ENCODE results near the gene SS18L1. TPM values are rescaled to one million over a fixed set of nuclear protein-coding genes. Genes with fewer than 3 reads are reported as not detected.

Gene SS18L1
- total RNA-seq, 2 experiments from 2014 or later: 17.0 to 17.7 TPM

DNA sequence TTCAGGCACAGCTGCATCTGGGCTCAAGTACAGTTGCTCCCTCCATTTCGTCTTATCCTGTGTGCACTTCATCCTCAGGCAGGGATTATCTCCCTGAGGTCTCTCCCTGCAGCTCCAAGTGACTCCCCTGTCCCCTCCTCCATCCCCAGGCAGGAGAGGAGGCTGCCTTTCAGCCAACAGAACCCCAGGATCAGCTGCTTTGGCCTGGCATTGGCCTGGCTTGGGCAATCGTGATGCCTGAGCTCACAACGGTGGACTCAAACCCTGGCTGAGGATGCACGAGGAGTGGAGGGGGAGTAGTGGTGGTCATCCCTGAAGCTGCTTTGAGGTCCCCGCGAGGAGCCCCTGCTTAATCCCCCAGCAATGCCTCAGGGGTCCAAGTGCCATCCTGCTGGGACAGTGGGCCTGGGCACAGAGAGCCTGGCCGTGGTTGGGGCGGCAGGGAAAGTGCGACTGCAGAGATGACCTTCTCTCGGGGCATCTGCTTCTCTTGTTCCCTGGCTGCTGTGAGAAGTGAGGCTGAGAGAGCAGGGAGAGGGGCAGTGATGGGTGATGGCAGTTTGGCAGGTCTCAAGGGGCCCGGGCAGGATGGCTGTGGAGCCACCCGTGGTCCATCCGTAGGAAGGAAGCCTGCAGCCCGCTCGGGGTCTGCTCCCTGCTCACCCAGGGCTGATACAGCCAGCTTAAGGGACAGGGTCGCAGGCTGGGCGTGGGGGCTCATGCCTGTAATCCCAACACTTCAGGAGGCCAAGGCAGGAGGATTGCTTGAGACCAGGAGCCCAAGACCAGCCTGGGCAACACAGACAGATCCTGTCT, 82.5 kb downstream of the SS18L1 start:
- TF ChIP-seq, protein P1, sequence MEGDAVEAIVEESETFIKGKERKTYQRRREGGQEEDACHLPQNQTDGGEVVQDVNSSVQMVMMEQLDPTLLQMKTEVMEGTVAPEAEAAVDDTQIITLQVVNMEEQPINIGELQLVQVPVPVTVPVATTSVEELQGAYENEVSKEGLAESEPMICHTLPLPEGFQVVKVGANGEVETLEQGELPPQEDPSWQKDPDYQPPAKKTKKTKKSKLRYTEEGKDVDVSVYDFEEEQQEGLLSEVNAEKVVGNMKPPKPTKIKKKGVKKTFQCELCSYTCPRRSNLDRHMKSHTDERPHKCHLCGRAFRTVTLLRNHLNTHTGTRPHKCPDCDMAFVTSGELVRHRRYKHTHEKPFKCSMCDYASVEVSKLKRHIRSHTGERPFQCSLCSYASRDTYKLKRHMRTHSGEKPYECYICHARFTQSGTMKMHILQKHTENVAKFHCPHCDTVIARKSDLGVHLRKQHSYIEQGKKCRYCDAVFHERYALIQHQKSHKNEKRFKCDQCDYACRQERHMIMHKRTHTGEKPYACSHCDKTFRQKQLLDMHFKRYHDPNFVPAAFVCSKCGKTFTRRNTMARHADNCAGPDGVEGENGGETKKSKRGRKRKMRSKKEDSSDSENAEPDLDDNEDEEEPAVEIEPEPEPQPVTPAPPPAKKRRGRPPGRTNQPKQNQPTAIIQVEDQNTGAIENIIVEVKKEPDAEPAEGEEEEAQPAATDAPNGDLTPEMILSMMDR (conservative IDR thresholded peaks at IDR 0.05; ENCODE audit: low read length): no peak
- no peak for TF ChIP-seq EZH2phosphoT487 (IDR thresholded peaks at IDR 0.05; ENCODE audit: borderline replicate concordance, low read depth, low read length)
- H4K20me1 ChIP-seq (ENCODE audit: insufficient read depth, low read length): no peaks in the 10 kb centered on the region
- H2AFZ ChIP-seq (ENCODE audit: low read length): no peak overlapping the region
- no peaks in the 10 kb centered on the region for H3K4me1 ChIP-seq (ENCODE audit: insufficient read depth, low read length, poor library complexity, severe bottlenecking)
- H3K4me3 ChIP-seq (ENCODE audit: low read depth, low read length, poor library complexity, severe bottlenecking): no peak overlapping the region
- ChIA-PET POLR2A (no interaction called here), CTCF (ENCODE audit: unreplicated experiment) (no interaction called here)
- DNase-seq (ENCODE audit: low spot score): no peak
- H3K9me3 ChIP-seq (ENCODE audit: low read length): no peaks in the 10 kb centered on the region
- H3K36me3 ChIP-seq (ENCODE audit: insufficient read depth, low read length): no peaks in the 10 kb centered on the region
- H3K4me2 ChIP-seq (ENCODE audit: low read length): no peak overlapping the region
- no peaks in the 10 kb centered on the region for H3K9me2 ChIP-seq (ENCODE audit: insufficient read depth, low read length)
- H3K27ac ChIP-seq (ENCODE audit: low read depth, low read length, poor library complexity, severe bottlenecking): no peak overlapping the region
- intact Hi-C loops (cut with micrococcal nuclease; ENCODE audit: unreplicated experiment): no loop called here
- H3K79me2 ChIP-seq (ENCODE audit: insufficient read depth, low read depth, low read length): no peaks in the 10 kb centered on the region
- BruUV-seq (replicated peaks): no TSS peak

DNA sequence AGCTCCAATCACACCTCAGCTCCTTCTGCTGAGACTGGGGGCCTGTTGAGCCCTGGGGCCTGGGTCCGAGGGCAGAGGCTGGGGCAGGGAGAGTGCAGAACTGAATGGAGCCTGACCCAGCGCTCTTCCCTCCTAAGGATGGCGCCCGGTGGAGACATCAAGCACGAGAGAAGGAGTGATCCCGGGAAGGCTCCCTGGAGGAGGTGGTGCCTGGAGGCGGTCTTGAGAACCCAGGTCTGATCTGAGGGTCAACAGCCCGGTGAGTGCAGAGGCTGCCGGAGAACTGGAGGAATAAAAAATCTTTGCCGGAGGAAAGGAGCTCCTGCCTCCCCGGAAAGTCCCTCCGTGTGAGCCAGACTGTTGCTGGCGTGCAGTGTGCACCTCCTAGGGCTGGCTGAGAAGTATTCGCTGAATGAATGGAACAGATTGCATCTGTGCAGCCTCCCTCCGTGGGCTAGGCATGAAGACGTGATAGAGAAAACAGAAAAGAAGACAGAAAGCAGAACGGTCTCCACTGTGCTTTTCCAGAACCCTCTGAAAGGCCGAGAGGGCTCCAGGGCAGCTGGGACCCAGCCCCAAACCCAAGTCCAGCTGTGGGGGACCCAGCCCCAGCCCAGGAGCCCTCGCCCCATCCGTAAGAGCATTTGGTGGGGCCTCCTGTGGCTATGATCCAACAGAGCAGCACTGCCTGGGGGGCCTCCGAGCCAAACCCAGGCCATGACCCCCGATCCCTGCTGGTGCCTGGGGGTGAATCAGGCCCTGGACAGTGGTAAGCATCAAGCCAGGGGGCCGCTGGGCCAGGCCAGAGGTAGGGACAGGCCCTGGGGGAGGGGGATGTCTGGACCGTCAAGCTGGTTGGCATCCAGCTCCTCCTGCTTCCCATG, 83.4 kb downstream of the SS18L1 start:
- H3K4me3 ChIP-seq (ENCODE audit: low read depth, low read length, poor library complexity, severe bottlenecking): no peak overlapping the region
- ChIA-PET POLR2A (no interaction called here), CTCF (ENCODE audit: unreplicated experiment) (no interaction called here)
- no peaks in the 10 kb centered on the region for H3K79me2 ChIP-seq (ENCODE audit: insufficient read depth, low read depth, low read length)
- H3K9me3 ChIP-seq (ENCODE audit: low read length): no peaks in the 10 kb centered on the region
- H3K9me2 ChIP-seq (ENCODE audit: insufficient read depth, low read length): no peaks in the 10 kb centered on the region
- H3K27ac ChIP-seq (ENCODE audit: low read depth, low read length, poor library complexity, severe bottlenecking): no peak overlapping the region
- no peak overlapping the region for H2AFZ ChIP-seq (ENCODE audit: low read length)
- H3K4me2 ChIP-seq (ENCODE audit: low read length): no peak overlapping the region
- no peak for DNase-seq (ENCODE audit: low spot score)
- H3K36me3 ChIP-seq (ENCODE audit: insufficient read depth, low read length): no peaks in the 10 kb centered on the region
- H3K4me1 ChIP-seq (ENCODE audit: insufficient read depth, low read length, poor library complexity, severe bottlenecking): no peaks in the 10 kb centered on the region
- BruUV-seq (replicated peaks): no TSS peak
- TF ChIP-seq EZH2phosphoT487 (IDR thresholded peaks at IDR 0.05; ENCODE audit: borderline replicate concordance, low read depth, low read length): no peak
- TF ChIP-seq, protein P1 (conservative IDR thresholded peaks at IDR 0.05; ENCODE audit: low read length): no peak
- no peaks in the 10 kb centered on the region for H4K20me1 ChIP-seq (ENCODE audit: insufficient read depth, low read length)
- intact Hi-C loops (cut with micrococcal nuclease; ENCODE audit: unreplicated experiment): no loop called here

Data from OCI-LY7 (cell line).